T-helper 1 cell treated with Interleukin-12 subunit alpha and Interleukin-12 subunit beta and Interleukin-4 antibody, amounts not matched to agents 30 ng/mL and 1 ng/mL, for 36 hours (primary cell): ENCODE measurements around the gene SMAD3. TPM values are rescaled to one million over a fixed set of nuclear protein-coding genes. Genes with fewer than 3 reads are reported as not detected.

Experiments used
- intact Hi-C: fragments of 100-400 bp; cut with micrococcal nuclease; formaldehyde crosslinking; loops from one replicate; pipeline ENCODE4 v1.15.1; 2024
- total RNA-seq: library from RNA; stranded (reverse); gene quantifications from 2 replicates; pipeline ENCODE4 v1.2.3, GENCODE V29; 2022

SMAD3 gene
- total RNA-seq, 1 donor from 2014 or later, result 181 TPM

- intact Hi-C loops, result no loop called here
These were observed 149.7 kb downstream of the SMAD3 start for GRCh38 chr15:67215102-67215501.

GRCh38 chr15:67216859-67217258, 151.5 kb downstream of the SMAD3 start:
- intact Hi-C loops, result no loop called here

- intact Hi-C loops, result no loop called here
These were observed 153.0 kb downstream of the SMAD3 start for GRCh38 chr15:67218428-67218827.

GRCh38 chr15:67219288-67219687, 153.9 kb downstream of the SMAD3 start:
- intact Hi-C loops, result no loop called here

- intact Hi-C loops, result no loop called here
These were observed 159.5 kb downstream of the SMAD3 start for GRCh38 chr15:67224889-67225288.

GRCh38 chr15:67225336-67225735, 159.9 kb downstream of the SMAD3 start:
- intact Hi-C loops, result no loop called here

- intact Hi-C loops, result no loop called here
These were observed 162.0 kb downstream of the SMAD3 start for GRCh38 chr15:67227431-67227830.

GRCh38 chr15:67227846-67228245, 162.4 kb downstream of the SMAD3 start:
- intact Hi-C loops, result no loop called here

GRCh38 chr15:67228286-67228685, 162.9 kb downstream of the SMAD3 start:
- intact Hi-C loops, result no loop called here

- intact Hi-C loops, result no loop called here
These were observed 165.1 kb downstream of the SMAD3 start for GRCh38 chr15:67230504-67230903.

- intact Hi-C loops, result no loop called here
These were observed 167.2 kb downstream of the SMAD3 start for GRCh38 chr15:67232591-67232990.

GRCh38 chr15:67240235-67241131, 175.1 kb downstream of the SMAD3 start:
- intact Hi-C loops, result loop anchor here (1.0 to 5.0 kb wide), 8 partner anchors 14 to 294 kb away; partner anchors contain the start of genes AAGAB, C15orf61 and IQCH

- intact Hi-C loops, result loop anchor here (1.0 to 5.0 kb wide), 5 partner anchors 13 to 280 kb away; partner anchors contain the start of genes AAGAB, C15orf61 and IQCH
These were observed 175.9 kb downstream of the SMAD3 start for GRCh38 chr15:67241132-67241855.

GRCh38 chr15:67242708-67243111, 177.3 kb downstream of the SMAD3 start:
- intact Hi-C loops, result loop anchor here (5.0 kb wide), 1 partner anchor 110 kb away; no protein-coding TSS in a partner anchor

Other genes starting within 250 kb of the SMAD3 start
- gene AAGAB, start 189.1 kb downstream of the SMAD3 start, total RNA-seq, result 50.8 and 51.7 TPM in 2 replicates
- gene IQCH, start 189.2 kb downstream of the SMAD3 start, total RNA-seq, result 0.47 and 1.3 TPM in 2 replicates